Neural cell (in vitro differentiated cells): Measurements from ENCODE around the gene FBXO47. TPM values are rescaled to one million over a fixed set of nuclear protein-coding genes. Genes with fewer than 3 reads are reported as not detected.
"Not testable (repeated sequence)": the region's sequence is repeated elsewhere in the genome, so short reads cannot be mapped to it uniquely, and the experiment has no call there.

Experiments
- H2AFZ ChIP-seq: fragments of 200-600, 300-800 bp; sonication (generic), shearing (Covaris generic); 2 replicates; pipeline ENCODE4 v1.6.0; 2014; ENCODE audit warnings: low read depth, mild to moderate bottlenecking, antibody characterized with exemption, low read length, moderate library complexity
- H3F3A ChIP-seq: fragments of 200-600 bp; shearing (Covaris generic); 2 replicates; pipeline ENCODE4 v1.6.1; 2016; ENCODE audit warnings: mild to moderate bottlenecking, moderate library complexity, mixed read lengths, antibody characterized with exemption, low read length; ENCODE audit not compliant: insufficient read depth, poor library complexity, severe bottlenecking
- H3K27ac ChIP-seq: fragments of 200-600, 300-800 bp; sonication (generic), shearing (Covaris generic); 2 replicates; pipeline ENCODE4 v1.5.1; 2014; ENCODE audit warnings: mild to moderate bottlenecking, low read length, moderate library complexity
- H3K27me3 ChIP-seq: fragments of 300-800, 200-600 bp; sonication (generic), shearing (Covaris generic); 2 replicates; pipeline ENCODE4 v1.6.0; 2014; ENCODE audit warnings: mild to moderate bottlenecking, low read depth, low read length, moderate library complexity; ENCODE audit not compliant: insufficient read depth
- H3K36me3 ChIP-seq: fragments of 300-800, 200-600 bp; sonication (generic), shearing (Covaris generic); 2 replicates; pipeline ENCODE4 v1.5.1; 2014; ENCODE audit warnings: mild to moderate bottlenecking, antibody characterized with exemption, low read length, moderate library complexity; ENCODE audit not compliant: insufficient read depth
- H3K4me2 ChIP-seq: fragments of 300-800, 200-600 bp; sonication (generic), shearing (Covaris generic); 2 replicates; pipeline ENCODE4 v1.6.0; 2014; ENCODE audit warnings: mild to moderate bottlenecking, low read length
- H3K4me3 ChIP-seq: fragments of 300-800, 200-600 bp; sonication (generic), shearing (Covaris generic); 2 replicates; pipeline ENCODE4 v1.5.1; 2014; ENCODE audit warnings: mild to moderate bottlenecking, low read length, moderate library complexity
- H3K79me2 ChIP-seq: fragments of 200-600 bp; shearing (Covaris generic); replicated peaks from 2 replicates; pipeline ENCODE4 v1.6.0; 2014; ENCODE audit warnings: mild to moderate bottlenecking, low read length, moderate library complexity; ENCODE audit not compliant: insufficient read depth
- H3K9ac ChIP-seq: fragments of 300-800, 200-600 bp; sonication (generic), shearing (Covaris generic); 2 replicates; pipeline ENCODE4 v1.6.1; 2016; ENCODE audit warnings: mild to moderate bottlenecking, low read length, mixed read lengths
- H3K9me2 ChIP-seq: fragments of 200-600 bp; shearing (Covaris generic); 2 replicates; pipeline ENCODE4 v1.6.1; 2016; ENCODE audit warnings: mild to moderate bottlenecking, low read length, mixed read lengths; ENCODE audit not compliant: insufficient read depth
- H3K9me3 ChIP-seq: fragments of 200-600, 300-800 bp; sonication (generic), shearing (Covaris generic); 2 replicates; pipeline ENCODE4 v1.6.1; 2016; ENCODE audit warnings: mild to moderate bottlenecking, mixed run types, low read length, moderate library complexity, mixed read lengths
- H4K20me1 ChIP-seq: fragments of 200-600 bp; shearing (Covaris generic); 2 replicates; pipeline ENCODE4 v1.6.1; 2016; ENCODE audit warnings: mild to moderate bottlenecking, mixed run types; ENCODE audit not compliant: insufficient read depth
- CTCF ChIP-seq: fragments of 450-650 bp; IDR thresholded peaks from 2 replicates; pipeline ENCODE4 v1.5.1; 2014; ENCODE audit warnings: antibody characterized with exemption, mild to moderate bottlenecking, moderate library complexity; ENCODE audit not compliant: poor library complexity, severe bottlenecking
- EP300 ChIP-seq: fragments of 450-650 bp; conservative IDR thresholded peaks from 2 replicates; pipeline ENCODE4 v1.6.1; 2014; ENCODE audit warnings: antibody characterized with exemption, mild to moderate bottlenecking, moderate library complexity; ENCODE audit not compliant: poor library complexity, severe bottlenecking
- EZH2 ChIP-seq: fragments of 200-600, 300-800 bp; shearing (Covaris generic), sonication (generic); IDR thresholded peaks from 2 replicates; pipeline ENCODE4 v1.6.1; 2014; ENCODE audit warnings: antibody characterized with exemption, low read length, borderline replicate concordance, mild to moderate bottlenecking; ENCODE audit not compliant: insufficient read depth, poor library complexity, severe bottlenecking
- MXI1 ChIP-seq: fragments of 450-650 bp; conservative IDR thresholded peaks from 2 replicates; pipeline ENCODE4 v1.6.1; 2014; ENCODE audit warnings: antibody characterized with exemption, mild to moderate bottlenecking; ENCODE audit not compliant: poor library complexity, severe bottlenecking
- POLR2AphosphoS5 ChIP-seq: IDR thresholded peaks from 2 replicates; pipeline ENCODE4 v1.6.1; 2012
- RAD21 ChIP-seq: fragments of 450-650 bp; conservative IDR thresholded peaks from 2 replicates; pipeline ENCODE4 v1.6.1; 2014; ENCODE audit warnings: antibody characterized with exemption, mild to moderate bottlenecking, moderate library complexity
- SMC3 ChIP-seq: fragments of 450-650 bp; conservative IDR thresholded peaks from 2 replicates; pipeline ENCODE4 v1.6.1; 2014; ENCODE audit warnings: antibody characterized with exemption, mild to moderate bottlenecking, moderate library complexity; ENCODE audit not compliant: poor library complexity
- TAF1 ChIP-seq: IDR thresholded peaks from 2 replicates; pipeline ENCODE4 v1.6.1; 2012; ENCODE audit warnings: low read depth
- polyA plus RNA-seq: library from polyadenylated mRNA; depleted of rRNA; stranded (reverse); fragments of >200 nt; gene quantifications from 2 replicates; pipeline ENCODE4 v1.2.3, GENCODE V29; 2014
- TF ChIP-seq, protein P1 (sequence below): IDR thresholded peaks from 2 replicates; pipeline ENCODE4 v1.6.1; 2012; ENCODE audit warnings: borderline replicate concordance

Gene FBXO47
- polyA plus RNA-seq, 1 donor from 2014 or later = not detected

DNA sequence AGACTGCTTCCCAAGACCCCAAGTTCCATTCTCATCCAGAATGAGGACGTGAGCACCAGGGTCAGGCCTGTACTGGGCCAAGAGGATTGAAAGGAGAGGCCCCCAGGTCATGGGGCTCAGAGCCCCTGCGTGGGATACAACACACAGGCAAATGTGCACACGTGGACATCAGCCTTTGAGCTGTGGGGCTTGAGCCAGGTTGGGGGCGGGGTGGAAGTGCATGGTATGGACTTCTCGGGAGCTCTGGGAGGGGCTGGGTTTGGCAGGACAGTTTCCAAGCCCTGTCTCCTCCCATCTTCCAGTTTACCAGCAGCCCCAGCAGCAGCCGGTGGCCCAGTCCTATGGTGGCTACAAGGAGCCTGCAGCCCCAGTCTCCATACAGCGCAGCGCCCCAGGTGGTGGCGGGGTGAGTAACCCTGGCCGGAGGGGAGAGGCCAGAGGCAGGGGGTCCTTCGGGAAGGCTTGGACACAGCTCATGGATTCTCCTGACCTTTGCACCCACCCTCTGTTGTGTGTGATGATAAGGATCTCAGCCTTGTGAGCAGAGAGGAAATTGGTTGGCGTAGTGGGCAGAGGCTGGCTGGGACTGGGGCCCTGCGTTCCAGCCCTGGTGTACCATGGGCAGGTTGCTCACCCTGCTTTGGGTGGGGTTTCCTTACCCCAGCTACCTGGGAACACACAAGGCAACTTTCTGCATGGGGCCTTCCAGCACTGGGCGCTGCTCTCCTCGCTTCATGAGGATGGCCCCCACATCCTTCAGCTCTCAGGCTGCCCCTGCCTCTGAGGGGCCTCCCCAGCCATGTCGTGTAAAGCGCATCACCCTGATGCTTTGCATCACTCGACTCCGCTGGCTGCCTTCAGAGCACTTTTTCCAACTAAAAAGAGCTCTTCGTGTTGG is 52.2 kb downstream of the FBXO47 start:
- Histone ChIP-seq H3F3A (no peaks in the 10 kb centered on the region), H4K20me1 (no peaks in the 10 kb centered on the region), H3K27me3 (no peaks in the 10 kb centered on the region), H3K4me2 (no peak overlapping the region), H3K9ac (no peak overlapping the region), H3K27ac (no peak overlapping the region), H3K9me2 (no peaks in the 10 kb centered on the region), H3K79me2 (peaks cover 4% of the 10 kb centered on the region), H2AFZ (no peak overlapping the region), H3K4me3 (no peak overlapping the region), H3K36me3 (no peaks in the 10 kb centered on the region), H3K9me3 (no peaks in the 10 kb centered on the region)
- no peak for TF ChIP-seq CTCF
- TF ChIP-seq RAD21 = no peak
- TF ChIP-seq TAF1 = no peak
- TF ChIP-seq, protein P1, sequence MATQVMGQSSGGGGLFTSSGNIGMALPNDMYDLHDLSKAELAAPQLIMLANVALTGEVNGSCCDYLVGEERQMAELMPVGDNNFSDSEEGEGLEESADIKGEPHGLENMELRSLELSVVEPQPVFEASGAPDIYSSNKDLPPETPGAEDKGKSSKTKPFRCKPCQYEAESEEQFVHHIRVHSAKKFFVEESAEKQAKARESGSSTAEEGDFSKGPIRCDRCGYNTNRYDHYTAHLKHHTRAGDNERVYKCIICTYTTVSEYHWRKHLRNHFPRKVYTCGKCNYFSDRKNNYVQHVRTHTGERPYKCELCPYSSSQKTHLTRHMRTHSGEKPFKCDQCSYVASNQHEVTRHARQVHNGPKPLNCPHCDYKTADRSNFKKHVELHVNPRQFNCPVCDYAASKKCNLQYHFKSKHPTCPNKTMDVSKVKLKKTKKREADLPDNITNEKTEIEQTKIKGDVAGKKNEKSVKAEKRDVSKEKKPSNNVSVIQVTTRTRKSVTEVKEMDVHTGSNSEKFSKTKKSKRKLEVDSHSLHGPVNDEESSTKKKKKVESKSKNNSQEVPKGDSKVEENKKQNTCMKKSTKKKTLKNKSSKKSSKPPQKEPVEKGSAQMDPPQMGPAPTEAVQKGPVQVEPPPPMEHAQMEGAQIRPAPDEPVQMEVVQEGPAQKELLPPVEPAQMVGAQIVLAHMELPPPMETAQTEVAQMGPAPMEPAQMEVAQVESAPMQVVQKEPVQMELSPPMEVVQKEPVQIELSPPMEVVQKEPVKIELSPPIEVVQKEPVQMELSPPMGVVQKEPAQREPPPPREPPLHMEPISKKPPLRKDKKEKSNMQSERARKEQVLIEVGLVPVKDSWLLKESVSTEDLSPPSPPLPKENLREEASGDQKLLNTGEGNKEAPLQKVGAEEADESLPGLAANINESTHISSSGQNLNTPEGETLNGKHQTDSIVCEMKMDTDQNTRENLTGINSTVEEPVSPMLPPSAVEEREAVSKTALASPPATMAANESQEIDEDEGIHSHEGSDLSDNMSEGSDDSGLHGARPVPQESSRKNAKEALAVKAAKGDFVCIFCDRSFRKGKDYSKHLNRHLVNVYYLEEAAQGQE = no peak
- TF ChIP-seq MXI1 = no peak
- no peak for TF ChIP-seq EZH2
- no peak for TF ChIP-seq SMC3
- no peak for TF ChIP-seq EP300
- TF ChIP-seq POLR2AphosphoS5 = no peak

DNA sequence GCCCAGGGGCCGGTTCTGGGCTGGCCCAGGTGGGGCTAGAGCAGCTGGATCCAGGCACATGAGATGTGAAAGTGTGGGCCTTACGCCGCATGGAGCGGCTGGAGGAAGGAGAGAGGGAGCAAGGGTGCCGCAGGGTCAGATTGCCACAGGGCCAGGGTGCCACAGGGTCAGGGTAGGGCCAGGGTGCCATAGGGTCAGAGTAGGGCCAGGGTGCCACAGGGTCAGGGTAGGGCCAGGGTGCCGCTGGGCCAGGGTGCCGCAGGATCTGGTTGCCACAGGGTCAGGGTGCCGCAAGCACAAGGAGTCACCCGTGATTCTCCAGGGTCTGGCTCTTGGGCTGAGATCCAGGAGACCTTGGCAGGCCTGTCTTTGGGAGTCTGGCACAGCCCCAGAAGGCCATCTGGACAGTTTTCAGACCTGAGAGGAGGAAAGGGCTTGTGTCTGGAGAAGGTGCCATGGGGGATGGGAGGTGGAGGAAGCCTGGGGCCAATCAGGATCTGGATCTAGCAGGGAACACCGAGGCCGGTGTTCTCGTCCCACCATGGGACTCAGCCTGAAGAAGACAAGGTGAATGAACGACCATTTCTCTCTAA is 54.9 kb downstream of the FBXO47 start:
- H3K9ac ChIP-seq = no peak overlapping the region
- H3F3A ChIP-seq = no peaks in the 10 kb centered on the region
- H2AFZ ChIP-seq = no peak overlapping the region
- no peaks in the 10 kb centered on the region for H3K36me3 ChIP-seq
- no peaks in the 10 kb centered on the region for H4K20me1 ChIP-seq
- H3K4me2 ChIP-seq = no peak overlapping the region
- no peak for TF ChIP-seq TAF1
- TF ChIP-seq EP300 = no peak
- no peak for TF ChIP-seq MXI1
- no peak for TF ChIP-seq CTCF
- TF ChIP-seq, protein P1 = no peak
- TF ChIP-seq EZH2 = no peak
- no peak for TF ChIP-seq POLR2AphosphoS5
- TF ChIP-seq SMC3 = no peak
- no peak for TF ChIP-seq RAD21
- no peak overlapping the region for H3K4me3 ChIP-seq
- no peak overlapping the region for H3K27ac ChIP-seq
- H3K79me2 ChIP-seq = peaks cover 4% of the 10 kb centered on the region
- no peaks in the 10 kb centered on the region for H3K9me3 ChIP-seq
- no peaks in the 10 kb centered on the region for H3K9me2 ChIP-seq
- no peaks in the 10 kb centered on the region for H3K27me3 ChIP-seq

DNA sequence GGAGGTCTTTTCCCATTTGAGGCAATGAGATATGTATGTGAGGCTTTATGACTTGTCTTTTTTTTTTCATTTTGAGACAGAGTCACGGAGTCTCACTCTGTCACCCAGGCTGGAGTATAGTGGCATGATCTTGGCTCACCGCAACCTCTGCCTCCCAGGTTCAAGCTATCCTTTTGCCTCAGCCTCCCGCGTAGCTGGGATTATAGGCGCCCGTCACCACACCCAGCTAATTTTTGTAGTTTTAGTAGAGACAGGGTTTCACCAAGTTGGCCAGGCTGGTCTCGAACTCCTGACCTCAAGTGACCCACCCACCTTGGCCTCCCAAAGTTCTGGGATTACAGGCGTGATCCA is 55.5 kb downstream of the FBXO47 start:
- H3K79me2 ChIP-seq, H3F3A ChIP-seq, H3K9me3 ChIP-seq, H3K9me2 ChIP-seq, H3K4me2 ChIP-seq, H3K27ac ChIP-seq, H3K27me3 ChIP-seq, H4K20me1 ChIP-seq, H2AFZ ChIP-seq, H3K36me3 ChIP-seq, H3K9ac ChIP-seq, H3K4me3 ChIP-seq: not testable (repeated sequence)
